ENCODE data around the gene PATZ1.

DNA sequence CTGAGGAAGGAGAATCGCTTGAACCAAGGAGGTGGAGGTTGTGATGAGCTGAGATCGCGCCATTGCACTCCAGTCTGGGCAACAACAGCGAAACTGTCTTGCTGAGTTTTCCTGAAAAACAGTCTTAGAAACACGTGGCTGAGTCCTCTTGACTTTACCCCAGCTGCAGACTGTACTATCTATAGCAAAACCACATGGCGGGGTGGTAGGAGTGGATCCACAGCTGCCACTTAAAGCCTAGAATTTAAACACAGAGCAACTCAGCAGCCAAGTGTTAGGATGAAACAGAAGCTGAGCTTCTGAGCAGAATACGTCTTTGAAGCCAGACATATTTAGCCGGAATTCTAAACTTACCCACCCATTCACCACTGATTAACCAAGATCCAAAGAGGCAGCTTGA, 14.1 kb downstream of the PATZ1 start:
- TF ChIP-seq, protein P1, sequence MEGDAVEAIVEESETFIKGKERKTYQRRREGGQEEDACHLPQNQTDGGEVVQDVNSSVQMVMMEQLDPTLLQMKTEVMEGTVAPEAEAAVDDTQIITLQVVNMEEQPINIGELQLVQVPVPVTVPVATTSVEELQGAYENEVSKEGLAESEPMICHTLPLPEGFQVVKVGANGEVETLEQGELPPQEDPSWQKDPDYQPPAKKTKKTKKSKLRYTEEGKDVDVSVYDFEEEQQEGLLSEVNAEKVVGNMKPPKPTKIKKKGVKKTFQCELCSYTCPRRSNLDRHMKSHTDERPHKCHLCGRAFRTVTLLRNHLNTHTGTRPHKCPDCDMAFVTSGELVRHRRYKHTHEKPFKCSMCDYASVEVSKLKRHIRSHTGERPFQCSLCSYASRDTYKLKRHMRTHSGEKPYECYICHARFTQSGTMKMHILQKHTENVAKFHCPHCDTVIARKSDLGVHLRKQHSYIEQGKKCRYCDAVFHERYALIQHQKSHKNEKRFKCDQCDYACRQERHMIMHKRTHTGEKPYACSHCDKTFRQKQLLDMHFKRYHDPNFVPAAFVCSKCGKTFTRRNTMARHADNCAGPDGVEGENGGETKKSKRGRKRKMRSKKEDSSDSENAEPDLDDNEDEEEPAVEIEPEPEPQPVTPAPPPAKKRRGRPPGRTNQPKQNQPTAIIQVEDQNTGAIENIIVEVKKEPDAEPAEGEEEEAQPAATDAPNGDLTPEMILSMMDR (conservative IDR thresholded peaks at IDR 0.05) = no peak
- TF ChIP-seq ZFX (IDR thresholded peaks at IDR 0.05) = no peak
